H1 (cell line): ENCODE results near the gene WDR38. TPM values are rescaled to one million over a fixed set of nuclear protein-coding genes. Genes with fewer than 3 reads are reported as not detected.

ENCODE experiments used
- CBX5 ChIP-seq: fragments of 300-800, 300-1000 bp; sonication (generic); IDR thresholded peaks from 2 replicates; pipeline ENCODE4 v1.7.1; 2016; ENCODE audit warnings: antibody characterized with exemption, low read length, low read depth
- CTCF ChIP-seq, 3 experiments: IDR thresholded peaks; 1 replicate in 2 of 3; 2 replicates in 1 of 3; pipeline versions ENCODE4 v1.5.1 to v1.6.1; 2011; ENCODE audit warnings: low read length in 3 of 3, mild to moderate bottlenecking in 3 of 3, inconsistent platforms in 2 of 3, low read depth in 1 of 3, moderate library complexity in 1 of 3; ENCODE audit not compliant: insufficient read depth in 1 of 3; ENCODE audit errors: control extremely low read depth in 1 of 3
- EZH2 ChIP-seq: fragments of 200-600 bp; sonication (generic); IDR thresholded peaks from 2 replicates; pipeline ENCODE4 v1.7.1; 2012; ENCODE audit warnings: low read depth, mild to moderate bottlenecking, moderate library complexity, low read length, inconsistent platforms; ENCODE audit not compliant: severe bottlenecking
- RNF2 ChIP-seq: fragments of 200-900, 300-1000 bp; sonication (generic); IDR thresholded peaks from 2 replicates; pipeline ENCODE4 v1.7.1; 2016; ENCODE audit warnings: borderline replicate concordance, low read depth, mild to moderate bottlenecking, antibody characterized with exemption, low read length; ENCODE audit not compliant: poor library complexity, severe bottlenecking; ENCODE audit errors: missing control alignments
- SRF ChIP-seq: IDR thresholded peaks from 2 replicates; pipeline ENCODE4 v1.6.1; 2011; ENCODE audit warnings: mild to moderate bottlenecking, low read depth, low read length, moderate library complexity
- TCF12 ChIP-seq: IDR thresholded peaks from 2 replicates; pipeline ENCODE4 v1.6.1; 2011; ENCODE audit warnings: low read depth, mild to moderate bottlenecking, low read length
- polyA plus RNA-seq, 7 experiments: library from polyadenylated mRNA; depleted of rRNA in 3 of 7; stranded (reverse) in 5 of 7; unstranded in 2 of 7; fragments of >200 nt in 5 of 7; fragments of 200-250 nt in 2 of 7; gene quantifications; 1 replicate in 5 of 7; 2 replicates in 1 of 7; 4 replicates in 1 of 7; pipeline versions ENCODE4 v1.2.1 to v1.2.3, GENCODE V29; 2011 to 2013; ENCODE audit warnings: missing spikeins in 2 of 7, mixed read lengths in 2 of 7
- total RNA-seq: library from RNA; stranded (reverse); fragmentation: NEBNext Ultra II Directional; extraction: Animal tissue kit (Norgen Biotek cat#: 25700); gene quantifications from 2 replicates; pipeline ENCODE4 v1.2.1, GENCODE V29; 2021

The WDR38 gene
- total and polyA plus RNA-seq, 2 of the 8 experiments (the other 6 are each of a cell fraction or from before 2014, with no cell fraction given) = not detected

GRCh38 chr9:124886866-124887492, 33.7 kb downstream of the WDR38 start (continued):
- peak in 1 of 3 experiments; percentile 7; a peak in 1 of 4 replicates for TF ChIP-seq CTCF (IDR thresholded peaks at IDR 0.05; ENCODE audit: control extremely low read depth in 1 of 3, insufficient read depth in 1 of 3, low read depth in 1 of 3, low read length in 3 of 3)
- no peak for TF ChIP-seq EZH2
- no peak for TF ChIP-seq TCF12
- no peak for TF ChIP-seq CBX5
- TF ChIP-seq SRF = no peak
- TF ChIP-seq RNF2 = no peak
